K562 (cell line): ENCODE measurements around the gene ANKMY1. TPM values are rescaled to one million over a fixed set of nuclear protein-coding genes. Genes with fewer than 3 reads are reported as not detected.
A peak's percentile ranks its signal among the peaks of the same experiment; 100 is the strongest.

Experiments
- CC2D1A ChIP-seq: fragments of 450-650 bp; IDR thresholded peaks from 2 replicates; pipeline ENCODE4 v1.6.1; 2017; ENCODE audit warnings: mild to moderate bottlenecking
- CTBP1 ChIP-seq: fragments of 450-650 bp; IDR thresholded peaks from 2 replicates; pipeline ENCODE4 v1.6.1; 2016; ENCODE audit warnings: borderline replicate concordance
- DDX20 ChIP-seq: fragments of 450-650 bp; IDR thresholded peaks from 2 replicates; pipeline ENCODE4 v1.6.1; 2016; ENCODE audit warnings: missing genetic modification characterization, low read depth, mild to moderate bottlenecking, missing compliant biosample characterization, moderate library complexity
- ELK3 ChIP-seq: fragments of 450-650 bp; formaldehyde crosslinking; IDR thresholded peaks from 2 replicates; pipeline ENCODE4 v1.4.0; 2020; ENCODE audit warnings: mild to moderate bottlenecking
- GABPB1 ChIP-seq: sonication (generic); formaldehyde crosslinking; IDR thresholded peaks from 2 replicates; pipeline ENCODE4 v1.8.0; 2022; ENCODE audit warnings: mild to moderate bottlenecking, missing genetic modification reagents
- GABPB2 ChIP-seq: fragments of 250-450 bp; sonication (Bioruptor Pico); conservative IDR thresholded peaks from 2 replicates; pipeline ENCODE4 v1.5.1; 2021; ENCODE audit warnings: mild to moderate bottlenecking
- GTF2E2 ChIP-seq: fragments of 200-800 bp; sonication (Bioruptor generic); IDR thresholded peaks from 2 replicates; pipeline ENCODE4 v1.6.1; 2016; ENCODE audit warnings: missing genetic modification characterization, missing compliant biosample characterization
- HMGN3 ChIP-seq: IDR thresholded peaks from 2 replicates; pipeline ENCODE4 v1.6.1; 2011; ENCODE audit warnings: borderline replicate concordance, low read depth, mild to moderate bottlenecking, mixed read lengths, low read length; ENCODE audit not compliant: insufficient read length; ENCODE audit errors: extremely low read depth
- KAT7 ChIP-seq: sonication (generic); formaldehyde crosslinking; IDR thresholded peaks from 2 replicates; pipeline ENCODE4 v1.8.0; 2022; ENCODE audit warnings: missing genetic modification reagents, mild to moderate bottlenecking, borderline replicate concordance
- KDM5B ChIP-seq: fragments of 200-600 bp; sonication (generic); IDR thresholded peaks from 2 replicates; pipeline ENCODE4 v1.6.1; 2012; ENCODE audit warnings: low read depth, mild to moderate bottlenecking, moderate library complexity, low read length, control low read depth, inconsistent platforms; ENCODE audit not compliant: insufficient replicate concordance
- NFIX ChIP-seq: fragments of 250-450 bp; sonication (Bioruptor Pico); IDR thresholded peaks from 2 replicates; pipeline ENCODE4 v1.4.0; 2020; ENCODE audit warnings: low read depth, mild to moderate bottlenecking, moderate library complexity
- TAF1 ChIP-seq: IDR thresholded peaks from 2 replicates; pipeline ENCODE4 v1.6.1; 2011; ENCODE audit warnings: mild to moderate bottlenecking, low read length, moderate library complexity; ENCODE audit not compliant: insufficient read depth, control insufficient read depth, severe bottlenecking; ENCODE audit errors: extremely low read depth
- YY1 ChIP-seq, 3 experiments: IDR thresholded peaks; 2 replicates each; pipeline ENCODE4 v1.6.1; 2011; ENCODE audit warnings: low read length in 2 of 3, mild to moderate bottlenecking in 2 of 3, moderate library complexity in 2 of 3, borderline replicate concordance in 1 of 3, control low read depth in 1 of 3, low read depth in 1 of 3; ENCODE audit not compliant: insufficient read depth in 3 of 3, insufficient replicate concordance in 2 of 3, control insufficient read depth in 1 of 3, insufficient read length in 1 of 3; ENCODE audit errors: extremely low read depth in 1 of 3
- ZBTB5 ChIP-seq: fragments of 450-650 bp; IDR thresholded peaks from 2 replicates; pipeline ENCODE4 v1.6.1; 2017; ENCODE audit warnings: antibody characterized with exemption
- ZKSCAN3 ChIP-seq: fragments of 250-450 bp; sonication (Bioruptor Pico); IDR thresholded peaks from 2 replicates; pipeline ENCODE4 v1.4.0; 2020
- ZNF277 ChIP-seq: fragments of 250-450 bp; sonication (Bioruptor Pico); IDR thresholded peaks from 2 replicates; pipeline ENCODE4 v1.8.0; 2022; ENCODE audit warnings: inconsistent platforms, mild to moderate bottlenecking, moderate library complexity, borderline replicate concordance
- ZNF639 ChIP-seq, 2 experiments: fragments of 200-800 bp in 1 of 2; sonication (Bioruptor generic) in 1 of 2; sonication (generic) in 1 of 2; formaldehyde crosslinking in 1 of 2; IDR thresholded peaks in 1 of 2; conservative IDR thresholded peaks in 1 of 2; 2 replicates each; pipeline versions ENCODE4 v1.5.0 to v1.6.1; 2016 to 2020; ENCODE audit warnings: missing compliant biosample characterization in 1 of 2, missing genetic modification characterization in 1 of 2, missing genetic modification reagents in 1 of 2
- ZNF655 ChIP-seq: fragments of 250-450 bp; sonication (Bioruptor Pico); IDR thresholded peaks from 2 replicates; pipeline ENCODE4 v1.5.0; 2021
- polyA plus RNA-seq, 8 experiments: library from polyadenylated mRNA; depleted of rRNA in 4 of 8; stranded (reverse) in 5 of 8; unstranded in 3 of 8; fragments of >200 nt; fragmentation: Nextera tagmentation in 2 of 8; fragmentation: Illumina TruSeq in 1 of 8; extraction: Ambion mirVana in 2 of 8; extraction: Trizol in 1 of 8; gene quantifications; 2 replicates each; pipeline versions ENCODE4 v1.2.1 to v1.2.3, GENCODE V29; 2011 to 2014; ENCODE audit warnings: inconsistent platforms in 1 of 8, missing spikeins in 1 of 8
- total RNA-seq, 7 experiments: library from RNA; depleted of rRNA in 6 of 7; stranded (reverse); fragments of >200 nt in 6 of 7; fragmentation: Illumina TruSeq in 2 of 7; extraction: Trizol in 2 of 7; gene quantifications; 2 replicates each; pipeline versions ENCODE4 v1.2.1 to v1.2.3, GENCODE V29; 2011 to 2021; ENCODE audit warnings: low replicate concordance in 1 of 7

Gene ANKMY1
- total and polyA plus RNA-seq, 9 of the 15 experiments (the other 6 are each of a cell fraction or from before 2014, with no cell fraction given): 0.75 to 15.1 (median 11.7) TPM

- no peak for TF ChIP-seq ZNF655 (CRISPR knock-in tag)
- no peak for TF ChIP-seq GTF2E2
- TF ChIP-seq ZKSCAN3: no peak
- TF ChIP-seq GABPB1 (CRISPR knock-in tag): peak; percentile 75
- TF ChIP-seq HMGN3: peak; percentile 76
- TF ChIP-seq CC2D1A: no peak
- TF ChIP-seq KAT7 (CRISPR knock-in tag): peak; percentile 77; the same call in 1 of the 2 replicates
- TF ChIP-seq NFIX (CRISPR knock-in tag): no peak
- TF ChIP-seq TAF1: peak; percentile 79
- no peak; a peak in 1 of 4 replicates for TF ChIP-seq ZNF639 (CRISPR knock-in tag; conservative IDR thresholded peaks at IDR 0.05 in 1 of 2, IDR thresholded peaks at IDR 0.05 in 1 of 2)
- TF ChIP-seq DDX20 (tag): no peak
- peak in 2 of 3 experiments; percentile 13 to 43 for TF ChIP-seq YY1 (IDR thresholded peaks at IDR 0.05; ENCODE audit: borderline replicate concordance in 1 of 3, control insufficient read depth in 1 of 3, extremely low read depth in 1 of 3, insufficient read depth in 3 of 3, insufficient read length in 1 of 3, insufficient replicate concordance in 2 of 3, low read depth in 1 of 3, low read length in 2 of 3)
- no peak for TF ChIP-seq ZBTB5
- no peak for TF ChIP-seq GABPB2
- no peak for TF ChIP-seq ZNF277 (CRISPR knock-in tag)
- TF ChIP-seq CTBP1: peak; percentile 91
- peak; percentile 82 for TF ChIP-seq KDM5B
- no peak for TF ChIP-seq ELK3
These were observed 2.9 kb upstream of the ANKMY1 start (continued) for GRCh38 chr2:240560480-240561324.
